GM18951 (cell line): Measurements from ENCODE around the gene PPP1R1C.
"Not testable (repeated sequence)": the region's sequence is repeated elsewhere in the genome, so short reads cannot be mapped to it uniquely, and the experiment has no call there.

Source experiments
- POLR2A ChIP-seq: IDR thresholded peaks from 4 replicates; pipeline ENCODE4 v1.6.1; 2011; ENCODE audit warnings: mild to moderate bottlenecking; ENCODE audit not compliant: insufficient read length, insufficient read depth; ENCODE audit errors: extremely low read depth
- in situ Hi-C: fragments of 300-500 bp; cut with MboI; formaldehyde crosslinking; loops from one replicate; pipeline ENCODE4 v1.12.0; 2022; ENCODE audit warnings: low sequenced_read_pairs, mixed read lengths, inconsistent platforms; ENCODE audit not compliant: unreplicated experiment

PPP1R1C gene

DNA sequence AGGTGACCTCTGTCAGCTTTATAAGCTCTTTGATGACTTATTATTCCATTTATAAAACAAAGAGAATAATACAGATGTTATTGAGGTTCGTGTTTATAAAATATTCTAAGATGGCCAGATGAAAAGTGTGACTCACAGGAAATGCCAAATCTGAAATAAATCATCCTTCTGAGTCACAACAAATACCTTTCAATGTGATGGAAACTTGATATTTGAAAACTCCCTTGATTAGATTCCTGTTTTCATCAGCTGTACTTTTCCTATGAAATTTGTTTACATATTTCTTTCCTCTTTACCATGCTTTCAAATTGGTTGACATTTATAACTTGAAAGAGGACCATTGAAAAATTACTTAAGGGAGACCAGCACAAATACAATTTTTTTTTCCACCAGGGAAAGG, 30.6 kb upstream of the PPP1R1C start:
- no peak for TF ChIP-seq POLR2A
- in situ Hi-C loops = no loop called here

DNA sequence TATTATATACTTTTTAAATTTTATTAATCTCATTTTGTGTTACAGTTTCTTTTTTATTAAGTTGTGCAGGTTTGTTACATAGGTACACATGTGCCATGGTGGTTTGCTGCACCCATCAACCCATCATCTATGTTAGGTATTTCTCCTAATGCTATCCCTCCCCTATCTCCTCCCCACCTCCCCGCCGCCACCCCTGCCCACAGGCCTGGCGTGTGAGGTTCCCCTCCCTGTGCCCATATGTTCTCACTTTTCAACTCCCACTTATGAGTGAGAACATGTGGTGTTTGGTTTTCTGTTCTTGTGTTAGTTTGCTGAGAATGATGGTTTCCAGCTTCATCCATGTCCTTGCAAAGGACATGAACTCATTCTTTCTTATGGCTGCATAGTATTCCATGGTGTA, 29.8 kb upstream of the PPP1R1C start:
- in situ Hi-C loops = not testable (repeated sequence)

DNA sequence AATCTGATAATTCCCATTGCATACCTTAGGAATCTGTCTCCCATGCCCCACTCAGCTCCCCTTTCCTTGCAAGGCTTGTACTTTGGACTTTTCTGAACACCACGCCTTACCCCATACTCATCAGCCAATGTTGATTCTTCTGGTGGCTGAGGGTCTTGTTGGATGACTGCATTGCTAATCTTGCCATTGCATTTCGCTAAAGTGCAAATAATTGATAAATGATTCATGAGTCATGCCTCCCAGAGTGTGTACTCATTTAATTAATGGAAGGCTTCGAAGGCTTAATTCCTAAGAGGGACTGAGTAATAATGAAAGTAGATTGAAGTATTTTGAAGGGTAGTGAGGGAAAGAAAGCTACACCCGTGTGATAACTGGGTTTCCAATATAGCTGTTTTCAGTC, 28.0 kb upstream of the PPP1R1C start:
- in situ Hi-C loops = no loop called here
- no peak for TF ChIP-seq POLR2A

DNA sequence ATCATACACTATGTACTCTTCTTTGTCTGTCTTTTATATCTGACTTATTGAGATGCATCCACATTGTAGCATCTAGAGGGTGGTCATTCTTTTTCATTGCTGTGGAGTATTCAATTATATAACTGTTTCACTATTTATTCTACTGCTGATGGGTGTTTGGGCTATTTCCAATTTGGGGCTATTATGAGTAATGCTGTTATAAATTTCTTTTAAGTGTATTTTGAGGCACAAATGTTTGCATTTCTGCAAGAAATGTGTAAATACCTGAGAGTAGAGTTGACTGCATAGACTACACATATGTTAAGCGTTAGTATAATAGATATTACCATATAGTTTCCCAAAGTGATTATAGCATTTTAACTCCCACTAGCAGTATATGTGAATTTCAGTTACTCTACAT, 26.9 kb upstream of the PPP1R1C start:
- no peak for TF ChIP-seq POLR2A

DNA sequence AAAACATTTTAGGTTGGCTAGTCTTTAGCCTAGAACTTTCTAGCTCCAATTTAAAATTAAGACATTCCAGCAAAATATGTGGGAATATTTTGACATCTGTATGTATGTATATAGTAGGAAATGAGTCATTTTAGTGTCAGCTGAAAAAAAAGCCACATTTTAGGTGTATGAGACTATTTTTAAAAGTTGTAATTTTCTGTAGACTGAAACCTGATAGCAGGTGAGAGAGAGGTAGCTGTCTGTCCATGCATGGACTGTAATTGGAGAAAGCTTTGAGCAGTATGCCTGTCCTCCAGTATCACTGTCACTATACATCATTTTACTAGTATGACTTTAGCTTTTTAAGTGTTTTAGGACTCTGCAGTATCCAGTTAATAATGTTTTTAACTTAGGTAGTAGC, 26.1 kb upstream of the PPP1R1C start:
- no peak for TF ChIP-seq POLR2A
- in situ Hi-C loops = no loop called here

More for the DNA sequence above, 26.9 kb upstream of the PPP1R1C start:
- in situ Hi-C loops = no loop called here

DNA sequence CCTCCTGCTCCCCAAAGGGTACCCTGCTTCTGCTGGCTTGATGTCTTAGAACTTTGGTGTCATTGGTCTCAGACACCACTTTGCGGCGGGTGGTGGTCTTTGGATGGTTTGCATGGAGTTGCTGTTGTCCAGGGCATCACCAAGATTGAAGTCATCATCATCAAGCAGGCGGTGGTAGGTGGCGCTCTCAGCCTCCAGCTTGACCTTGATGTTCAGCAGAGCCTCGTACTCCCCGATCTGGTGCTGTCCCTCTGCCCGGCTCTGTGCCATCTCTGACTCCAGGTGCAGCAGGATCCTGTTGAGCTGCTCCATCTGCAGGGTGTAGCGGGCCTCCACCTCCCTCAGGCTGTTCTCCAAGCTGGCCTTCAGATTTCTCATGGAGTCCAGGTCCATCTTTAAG, 24.5 kb upstream of the PPP1R1C start:
- in situ Hi-C loops = not testable (repeated sequence)

DNA sequence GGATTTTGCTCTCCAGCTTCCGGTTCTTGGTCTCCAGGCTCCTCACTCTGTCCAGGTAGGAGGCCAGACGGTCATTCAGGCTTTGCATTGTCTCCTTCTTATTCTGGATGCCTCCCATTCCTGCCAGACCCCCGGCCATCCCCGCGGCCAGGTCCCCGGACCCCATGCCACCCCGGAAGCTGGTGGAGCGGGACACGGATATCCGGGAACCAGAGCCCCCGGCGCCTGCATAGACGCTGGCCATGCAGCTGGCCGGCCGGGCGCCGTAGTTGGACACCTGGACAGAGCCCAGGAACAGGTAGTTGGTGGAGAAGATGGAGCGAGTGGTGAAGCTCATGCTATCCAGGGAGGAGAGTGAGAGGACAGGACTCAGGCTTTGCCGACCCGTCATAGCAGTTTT, 23.5 kb upstream of the PPP1R1C start:
- TF ChIP-seq POLR2A = no peak
- in situ Hi-C loops = no loop called here

DNA sequence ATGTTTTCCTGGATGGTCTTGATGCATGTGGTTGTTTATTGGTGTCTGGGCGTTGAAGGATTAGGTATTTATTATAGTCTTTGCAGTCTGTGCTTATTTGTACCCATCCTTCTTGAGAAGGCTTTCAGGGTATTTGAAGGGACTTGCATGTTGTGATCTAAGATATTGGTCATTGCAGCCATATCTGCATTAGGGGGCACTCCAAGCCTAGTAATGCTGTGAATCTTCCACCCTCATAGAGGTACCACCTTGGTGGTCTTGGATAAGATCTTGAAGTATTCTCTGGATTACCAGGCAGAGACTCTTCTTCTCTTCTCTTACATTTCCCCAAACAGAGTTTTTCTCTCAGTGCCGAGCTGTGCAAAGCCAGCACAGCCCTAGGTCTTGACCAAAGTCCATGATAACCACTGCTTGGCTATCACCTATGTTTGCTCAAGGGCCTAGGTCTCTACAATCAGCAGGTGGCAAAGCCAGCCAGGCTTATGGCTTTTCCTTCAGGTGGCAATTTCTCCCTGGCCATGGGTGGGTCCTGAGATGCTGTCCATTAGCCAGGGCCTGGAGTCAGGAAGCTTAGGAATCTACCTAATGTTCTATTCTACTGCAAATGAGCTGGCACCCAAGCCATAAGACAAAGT, 15.4 kb upstream of the PPP1R1C start:
- TF ChIP-seq POLR2A = no peak
- in situ Hi-C loops = no loop called here

DNA sequence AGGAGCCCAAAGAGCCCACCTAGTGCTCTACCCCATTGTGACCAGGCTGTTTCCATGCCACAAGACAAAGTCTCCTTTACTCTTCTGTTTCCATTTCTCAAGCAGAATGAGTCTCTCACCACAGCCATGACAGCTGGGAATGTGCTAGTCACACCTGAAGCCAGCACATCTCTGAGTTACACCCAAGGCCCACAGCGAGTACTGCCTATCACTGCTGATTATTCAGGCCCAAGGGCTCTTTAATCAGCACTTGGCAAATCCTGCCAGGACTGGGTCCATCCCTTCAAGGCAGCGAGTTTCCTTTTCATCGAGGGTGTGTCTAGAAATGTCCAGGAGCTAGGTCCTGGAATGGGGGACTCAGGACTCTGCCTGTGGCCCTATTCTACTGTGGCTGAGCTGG, 14.6 kb upstream of the PPP1R1C start:
- in situ Hi-C loops = no loop called here
- no peak for TF ChIP-seq POLR2A

DNA sequence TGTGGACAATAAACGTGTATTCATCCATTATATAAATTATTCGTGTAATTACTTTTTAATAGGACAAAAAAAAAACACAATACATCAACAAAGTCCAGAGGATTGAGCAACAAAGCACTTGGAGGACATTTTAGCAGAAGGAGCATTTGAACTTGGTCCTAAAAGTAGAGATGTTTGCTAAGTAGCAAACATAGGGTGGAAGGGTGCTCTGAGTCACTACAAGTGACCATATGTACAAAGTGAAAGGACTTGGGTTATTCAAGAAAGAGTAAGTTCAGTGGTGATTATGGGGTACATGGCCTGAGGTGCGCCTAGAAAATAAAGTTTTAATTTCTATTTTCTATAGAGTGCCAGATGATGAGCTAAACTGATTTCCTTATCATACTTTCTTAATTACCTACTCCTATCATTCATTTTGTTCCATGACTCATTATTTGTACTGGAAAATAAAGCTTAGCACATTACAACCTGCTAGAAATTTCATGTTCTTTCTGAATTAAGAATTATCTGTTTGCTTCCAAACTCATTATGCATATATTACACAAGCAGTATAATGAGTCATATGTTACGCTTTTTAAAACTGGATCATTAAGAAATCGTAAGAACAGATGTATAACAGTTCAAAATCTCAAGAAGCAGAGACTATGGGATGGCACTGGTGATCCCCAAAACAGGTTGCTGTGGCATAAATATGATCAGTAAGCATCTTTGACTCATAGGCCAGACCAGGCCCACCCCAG, 13.1 kb upstream of the PPP1R1C start:
- TF ChIP-seq POLR2A = no peak
- in situ Hi-C loops = no loop called here

DNA sequence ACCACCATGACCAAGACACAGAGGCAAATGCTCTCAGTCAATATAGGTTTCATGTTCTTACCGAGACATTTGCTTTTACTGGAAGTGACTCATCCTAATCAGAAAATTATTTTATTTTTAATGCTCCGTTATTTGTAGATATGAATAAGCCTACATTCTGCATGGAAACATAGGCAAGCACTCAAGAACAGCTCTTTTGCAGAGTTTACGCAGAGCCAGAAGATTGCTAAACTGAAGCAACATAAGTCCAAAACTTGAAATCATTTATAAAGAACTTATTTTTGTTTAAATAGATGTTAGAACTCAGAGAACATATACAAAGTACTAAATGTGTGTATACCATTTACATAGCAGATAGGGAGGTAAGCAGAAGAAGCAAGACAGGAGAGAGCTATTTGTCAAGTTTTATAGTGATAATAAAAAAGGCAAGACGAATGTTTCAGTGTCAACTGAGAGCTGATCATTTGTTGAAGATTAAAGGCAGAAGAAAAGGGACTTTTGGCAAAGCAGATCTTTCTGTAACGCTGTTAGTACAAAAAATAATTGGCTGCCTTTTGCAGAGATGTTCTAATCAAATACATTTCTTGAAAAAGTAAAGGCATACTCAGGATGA, 12.4 kb upstream of the PPP1R1C start:
- TF ChIP-seq POLR2A = no peak
- in situ Hi-C loops = no loop called here

DNA sequence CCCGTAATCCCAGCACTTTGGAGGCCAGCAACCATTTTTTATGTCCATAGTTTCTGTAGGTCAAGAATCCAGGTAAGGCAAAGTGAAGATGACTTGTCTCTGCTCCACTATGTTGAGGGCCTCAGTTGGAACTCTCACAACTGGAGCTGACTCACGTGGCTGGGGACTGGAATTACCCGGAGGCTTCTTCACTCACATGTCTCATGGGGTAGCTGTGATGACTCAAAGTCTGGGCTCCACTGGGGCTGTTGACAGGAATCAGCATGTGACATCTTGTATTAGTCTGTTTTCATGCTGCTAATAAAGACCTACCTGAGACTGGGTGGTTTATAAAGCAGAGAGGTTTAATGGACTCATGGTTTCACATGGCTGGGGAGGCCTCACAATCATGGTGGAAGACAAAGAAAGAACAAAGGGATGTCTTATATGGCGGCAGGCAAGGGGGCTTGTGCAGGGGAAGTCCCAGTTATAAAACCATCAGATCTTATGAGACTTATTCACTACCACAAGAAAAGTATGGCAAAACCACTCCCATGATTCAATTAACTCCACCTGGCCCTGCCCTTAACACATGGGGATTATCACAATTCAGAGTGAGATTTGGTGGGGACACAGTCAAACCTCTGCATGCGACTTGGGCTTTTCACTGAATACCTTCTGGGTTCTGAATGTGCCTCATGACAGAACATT, 7.8 kb upstream of the PPP1R1C start:
- TF ChIP-seq POLR2A = no peak
- in situ Hi-C loops = no loop called here

DNA sequence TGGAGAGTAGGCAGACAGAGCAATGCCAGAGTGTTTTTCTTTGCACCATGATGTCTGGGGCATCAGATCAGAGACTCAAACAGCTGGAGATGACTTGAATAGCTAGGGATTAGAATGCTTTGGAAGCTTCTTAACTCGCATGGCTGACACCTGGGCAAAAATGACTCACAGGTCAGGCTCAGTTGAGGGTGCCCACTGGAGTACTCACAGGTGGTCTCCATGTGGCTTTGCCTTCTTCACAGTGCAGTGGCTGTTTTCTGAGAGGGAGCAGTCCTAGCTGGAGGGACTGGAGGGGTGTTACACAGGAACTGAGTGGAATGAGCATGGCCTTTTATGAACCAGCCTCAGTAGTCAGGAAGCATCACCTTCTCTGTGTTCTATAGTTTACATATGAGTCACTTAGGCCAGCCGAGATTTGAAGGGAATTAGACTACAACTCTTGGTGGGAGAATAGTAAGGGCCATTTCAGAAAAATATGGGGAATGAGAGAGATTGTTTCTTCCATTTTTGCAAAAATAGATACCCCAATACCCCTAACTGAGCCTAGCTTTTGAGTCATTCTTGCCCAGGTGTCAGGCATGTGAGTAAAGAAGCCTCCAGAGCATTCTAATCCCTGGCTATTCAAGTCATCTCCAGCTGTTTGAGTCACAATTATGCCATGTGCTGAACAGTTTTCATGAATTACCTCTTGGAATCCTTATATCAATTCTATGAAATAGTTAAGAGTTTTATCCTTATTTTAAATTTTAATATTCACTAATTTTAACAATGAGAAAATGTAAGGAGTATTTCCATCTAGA, 7.1 kb upstream of the PPP1R1C start:
- in situ Hi-C loops = no loop called here
- no peak for TF ChIP-seq POLR2A
